ENCODE results near the gene SYCP3.

SYCP3 gene

GRCh38 chr12:101703487-101703886 lies 35.8 kb downstream of the SYCP3 start:
- Histone ChIP-seq H3K27ac (no peak overlapping the region), H3K4me3 (no peak overlapping the region)
- TF ChIP-seq CTCF (IDR thresholded peaks at IDR 0.05): no peak
- DNase-seq (ENCODE audit: low spot score): no peak

- Histone ChIP-seq H3K4me3 (peak overlapping the region; percentile 36), H3K27ac (peak overlapping the region in 1 of 2 donors; percentile 19)
- no peak for DNase-seq (ENCODE audit: low spot score)
- TF ChIP-seq CTCF (IDR thresholded peaks at IDR 0.05): no peak
These were observed 38.9 kb downstream of the SYCP3 start for GRCh38 chr12:101700299-101700820.

- Histone ChIP-seq H3K4me3 (peak overlapping the region; percentile 89), H3K27ac (peak overlapping the region; percentile 84 to 93)
- no peak for TF ChIP-seq CTCF (IDR thresholded peaks at IDR 0.05)
- DNase-seq (ENCODE audit: low spot score): no peak
These were observed 40.4 kb downstream of the SYCP3 start for GRCh38 chr12:101698800-101699347.

- DNase-seq (ENCODE audit: low spot score): peak; percentile 78
- no peak for TF ChIP-seq CTCF (IDR thresholded peaks at IDR 0.05)
- H3K4me3 ChIP-seq: peak overlapping the region; percentile 89
These were observed 41.1 kb downstream of the SYCP3 start for GRCh38 chr12:101697930-101698799.

GRCh38 chr12:101697197-101697929 lies 41.9 kb downstream of the SYCP3 start, which contains the start of gene CHPT1:
Gene CHPT1 (plus strand): TSS chr12:101697640. CDS start chr12:101697862, 222 bp downstream.
- H3K4me3 ChIP-seq: peak within 1 kb of the TSS; percentile 89
- peak; percentile 82 for DNase-seq (ENCODE audit: low spot score)

More at GRCh38 chr12:101697930-101698799, 41.1 kb downstream of the SYCP3 start:
- H3K27ac ChIP-seq: peak overlapping the region; percentile 84 to 93

More at GRCh38 chr12:101697197-101697929, 41.9 kb downstream of the SYCP3 start, which contains the start of gene CHPT1:
- no peak for TF ChIP-seq CTCF (IDR thresholded peaks at IDR 0.05)
- peak within 1 kb of the TSS; percentile 84 to 93 for H3K27ac ChIP-seq
